ENCODE measurements around the gene ITGA4. TPM values are rescaled to one million over a fixed set of nuclear protein-coding genes. Genes with fewer than 3 reads are reported as not detected.

ITGA4 gene
- polyA plus RNA-seq, 1 donor (not counting 4 experiments of a cell fraction or from before 2014, with no cell fraction given), result 4.7 TPM

DNA sequence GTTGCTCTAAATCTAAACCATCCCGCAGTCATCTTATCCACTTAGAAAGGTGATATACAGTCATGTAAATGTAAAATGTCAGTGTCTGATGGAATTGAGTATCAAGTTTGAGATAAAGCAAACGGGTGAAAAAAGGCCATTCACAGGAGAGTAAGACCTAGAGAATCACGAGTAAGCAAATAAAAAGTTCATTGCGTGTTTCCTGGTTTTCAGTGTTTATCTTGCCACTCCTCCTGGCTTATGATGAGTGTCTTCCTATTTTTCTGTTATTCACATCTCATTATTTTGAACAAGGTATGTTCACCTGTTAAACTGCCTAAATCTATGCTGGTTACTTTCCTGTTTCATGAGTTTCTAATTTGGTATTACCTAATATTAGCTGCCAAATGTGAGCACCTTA lies 68.8 kb downstream of the ITGA4 start:
- peaks cover 0 to 3% of the 10 kb centered on the region in 2 experiments for H3K36me3 ChIP-seq (ENCODE audit: control insufficient read depth in 2 of 2, extremely low read depth in 1 of 2, insufficient read depth in 2 of 2, low read length in 2 of 2)
- H2AFZ ChIP-seq (ENCODE audit: control insufficient read depth, low read length), result no peak overlapping the region
- FAIRE-seq (no peak), DNase-seq (ENCODE audit: low read depth, low spot score) (no peak)
- no peaks in the 10 kb centered on the region for H3K9me3 ChIP-seq (ENCODE audit: control insufficient read depth, low read depth, low read length)
- no peaks in the 10 kb centered on the region for H3K4me1 ChIP-seq (ENCODE audit: control insufficient read depth, extremely low read depth, insufficient read depth, low read length)
- no peak overlapping the region for H3K4me3 ChIP-seq (ENCODE audit: control insufficient read depth in 2 of 3, extremely low read depth in 1 of 3, insufficient read depth in 2 of 3, low read depth in 1 of 3, low read length in 3 of 3)
- no peaks in the 10 kb centered on the region for H3K79me2 ChIP-seq (ENCODE audit: control insufficient read depth, insufficient read depth, low read length)
- H3K4me2 ChIP-seq (ENCODE audit: control insufficient read depth, extremely low read depth, insufficient read depth, low read depth, low read length), result no peak overlapping the region
- no peaks in the 10 kb centered on the region for H4K20me1 ChIP-seq (ENCODE audit: control insufficient read depth, extremely low read depth, insufficient read depth, low read length)
- no peaks in the 10 kb centered on the region for H3K9me1 ChIP-seq (ENCODE audit: control insufficient read depth, extremely low read depth, insufficient read depth, low read length)
- no peak overlapping the region for H3K9ac ChIP-seq (ENCODE audit: control insufficient read depth, extremely low read depth, insufficient read depth, low read length)
- TF ChIP-seq, protein P1, sequence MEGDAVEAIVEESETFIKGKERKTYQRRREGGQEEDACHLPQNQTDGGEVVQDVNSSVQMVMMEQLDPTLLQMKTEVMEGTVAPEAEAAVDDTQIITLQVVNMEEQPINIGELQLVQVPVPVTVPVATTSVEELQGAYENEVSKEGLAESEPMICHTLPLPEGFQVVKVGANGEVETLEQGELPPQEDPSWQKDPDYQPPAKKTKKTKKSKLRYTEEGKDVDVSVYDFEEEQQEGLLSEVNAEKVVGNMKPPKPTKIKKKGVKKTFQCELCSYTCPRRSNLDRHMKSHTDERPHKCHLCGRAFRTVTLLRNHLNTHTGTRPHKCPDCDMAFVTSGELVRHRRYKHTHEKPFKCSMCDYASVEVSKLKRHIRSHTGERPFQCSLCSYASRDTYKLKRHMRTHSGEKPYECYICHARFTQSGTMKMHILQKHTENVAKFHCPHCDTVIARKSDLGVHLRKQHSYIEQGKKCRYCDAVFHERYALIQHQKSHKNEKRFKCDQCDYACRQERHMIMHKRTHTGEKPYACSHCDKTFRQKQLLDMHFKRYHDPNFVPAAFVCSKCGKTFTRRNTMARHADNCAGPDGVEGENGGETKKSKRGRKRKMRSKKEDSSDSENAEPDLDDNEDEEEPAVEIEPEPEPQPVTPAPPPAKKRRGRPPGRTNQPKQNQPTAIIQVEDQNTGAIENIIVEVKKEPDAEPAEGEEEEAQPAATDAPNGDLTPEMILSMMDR (optimal IDR thresholded peaks at IDR 0.05 in 1 of 3, IDR thresholded peaks at IDR 0.05 in 1 of 3, conservative IDR thresholded peaks at IDR 0.05 in 1 of 3; ENCODE audit: extremely low read depth in 1 of 3, insufficient read depth in 2 of 3, low read length in 3 of 3), result no peak
- no peak for TF ChIP-seq EZH2 (IDR thresholded peaks at IDR 0.05; ENCODE audit: low read length)
- no peak overlapping the region for H3K27ac ChIP-seq (ENCODE audit: control insufficient read depth, insufficient read depth, low read length)
- no peaks in the 10 kb centered on the region for H3K27me3 ChIP-seq (ENCODE audit: control insufficient read depth, extremely low read depth, insufficient read depth, low read length)
- dilution Hi-C loops (cut with MboI; ENCODE audit: extremely low pct_ligation_motif_present, low sequenced_read_pairs), result no loop called here

DNA sequence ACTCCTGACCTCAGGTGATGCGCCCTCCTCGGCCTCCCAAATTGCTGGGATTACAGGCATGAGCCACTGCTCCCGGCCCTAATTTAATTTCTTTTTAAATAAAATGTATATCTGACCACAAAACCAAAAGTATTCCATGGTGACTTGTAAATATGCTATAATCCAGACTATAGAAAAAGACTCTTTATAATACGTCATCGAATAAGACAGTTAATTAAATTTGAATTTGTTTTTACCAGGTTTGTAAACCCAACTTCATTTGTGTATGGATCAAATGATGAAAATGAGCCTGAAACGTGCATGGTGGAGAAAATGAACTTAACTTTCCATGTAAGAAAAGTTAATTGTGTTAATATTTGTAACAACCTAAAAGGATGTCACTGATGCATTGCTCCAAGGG lies 69.9 kb downstream of the ITGA4 start:
- Histone ChIP-seq H3K4me2 (ENCODE audit: control insufficient read depth, extremely low read depth, insufficient read depth, low read depth, low read length) (no peak overlapping the region), H3K36me3 (ENCODE audit: control insufficient read depth in 2 of 2, extremely low read depth in 1 of 2, insufficient read depth in 2 of 2, low read length in 2 of 2) (peaks cover 0 to 3% of the 10 kb centered on the region in 2 experiments), H3K4me1 (ENCODE audit: control insufficient read depth, extremely low read depth, insufficient read depth, low read length) (no peaks in the 10 kb centered on the region), H3K4me3 (ENCODE audit: control insufficient read depth in 2 of 3, extremely low read depth in 1 of 3, insufficient read depth in 2 of 3, low read depth in 1 of 3, low read length in 3 of 3) (no peak overlapping the region), H3K9me3 (ENCODE audit: control insufficient read depth, low read depth, low read length) (no peaks in the 10 kb centered on the region), H3K27ac (ENCODE audit: control insufficient read depth, insufficient read depth, low read length) (no peak overlapping the region), H3K27me3 (ENCODE audit: control insufficient read depth, extremely low read depth, insufficient read depth, low read length) (no peaks in the 10 kb centered on the region), H2AFZ (ENCODE audit: control insufficient read depth, low read length) (no peak overlapping the region), H3K9me1 (ENCODE audit: control insufficient read depth, extremely low read depth, insufficient read depth, low read length) (no peaks in the 10 kb centered on the region), H3K9ac (ENCODE audit: control insufficient read depth, extremely low read depth, insufficient read depth, low read length) (no peak overlapping the region), H4K20me1 (ENCODE audit: control insufficient read depth, extremely low read depth, insufficient read depth, low read length) (no peaks in the 10 kb centered on the region), H3K79me2 (ENCODE audit: control insufficient read depth, insufficient read depth, low read length) (no peaks in the 10 kb centered on the region)
- DNase-seq (ENCODE audit: low read depth, low spot score) (no peak), FAIRE-seq (no peak)
- dilution Hi-C loops (cut with MboI; ENCODE audit: extremely low pct_ligation_motif_present, low sequenced_read_pairs), result no loop called here
- TF ChIP-seq EZH2 (IDR thresholded peaks at IDR 0.05; ENCODE audit: low read length), result no peak
- TF ChIP-seq, protein P1 (optimal IDR thresholded peaks at IDR 0.05 in 1 of 3, IDR thresholded peaks at IDR 0.05 in 1 of 3, conservative IDR thresholded peaks at IDR 0.05 in 1 of 3; ENCODE audit: extremely low read depth in 1 of 3, insufficient read depth in 2 of 3, low read length in 3 of 3), result no peak

Data from keratinocyte (primary cell).